HCT116 (cell line): ENCODE results near the gene TRPV4.

Experiments used
- EGR1 ChIP-seq: IDR thresholded peaks from 2 replicates; pipeline ENCODE4 v1.6.1; 2012; ENCODE audit warnings: low read depth
- ZNF274 ChIP-seq: fragments of 200-500 bp; sonication (Bioruptor generic); IDR thresholded peaks from 2 replicates; pipeline ENCODE4 v1.6.1; 2014; ENCODE audit warnings: mild to moderate bottlenecking, low read depth, low read length, inconsistent platforms
- TF ChIP-seq, protein P1 (sequence below), 3 experiments: fragments of 200-600 bp in 1 of 3; sonication (generic) in 1 of 3; IDR thresholded peaks in 2 of 3; conservative IDR thresholded peaks in 1 of 3; 2 replicates each; pipeline ENCODE4 v1.5.1; 2012 to 2017; ENCODE audit warnings: low read depth in 2 of 3, low read length in 2 of 3, antibody characterized with exemption in 1 of 3, borderline replicate concordance in 1 of 3, control low read depth in 1 of 3, mild to moderate bottlenecking in 1 of 3, mixed read lengths in 1 of 3, mixed run types in 1 of 3, moderate library complexity in 1 of 3; ENCODE audit not compliant: insufficient read depth in 1 of 3

GRCh38 chr12:109783135-109783964 lies 49.8 kb downstream of the TRPV4 start:
- TF ChIP-seq ZNF274 = no peak
- TF ChIP-seq, protein P1, sequence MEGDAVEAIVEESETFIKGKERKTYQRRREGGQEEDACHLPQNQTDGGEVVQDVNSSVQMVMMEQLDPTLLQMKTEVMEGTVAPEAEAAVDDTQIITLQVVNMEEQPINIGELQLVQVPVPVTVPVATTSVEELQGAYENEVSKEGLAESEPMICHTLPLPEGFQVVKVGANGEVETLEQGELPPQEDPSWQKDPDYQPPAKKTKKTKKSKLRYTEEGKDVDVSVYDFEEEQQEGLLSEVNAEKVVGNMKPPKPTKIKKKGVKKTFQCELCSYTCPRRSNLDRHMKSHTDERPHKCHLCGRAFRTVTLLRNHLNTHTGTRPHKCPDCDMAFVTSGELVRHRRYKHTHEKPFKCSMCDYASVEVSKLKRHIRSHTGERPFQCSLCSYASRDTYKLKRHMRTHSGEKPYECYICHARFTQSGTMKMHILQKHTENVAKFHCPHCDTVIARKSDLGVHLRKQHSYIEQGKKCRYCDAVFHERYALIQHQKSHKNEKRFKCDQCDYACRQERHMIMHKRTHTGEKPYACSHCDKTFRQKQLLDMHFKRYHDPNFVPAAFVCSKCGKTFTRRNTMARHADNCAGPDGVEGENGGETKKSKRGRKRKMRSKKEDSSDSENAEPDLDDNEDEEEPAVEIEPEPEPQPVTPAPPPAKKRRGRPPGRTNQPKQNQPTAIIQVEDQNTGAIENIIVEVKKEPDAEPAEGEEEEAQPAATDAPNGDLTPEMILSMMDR (IDR thresholded peaks at IDR 0.05 in 2 of 3, conservative IDR thresholded peaks at IDR 0.05 in 1 of 3; ENCODE audit: borderline replicate concordance in 1 of 3, insufficient read depth in 1 of 3, low read depth in 2 of 3, low read length in 2 of 3) = no peak
- no peak for TF ChIP-seq EGR1
